HG02973 (cell line): ENCODE results near the gene ALG1L2.
"Not testable (repeated sequence)": the region's sequence is repeated elsewhere in the genome, so short reads cannot be mapped to it uniquely, and the experiment has no call there.

Experiments used
- ATAC-seq: cut with Tn5 transposase; IDR thresholded peaks from one replicate; pipeline ENCODE4 v1.9.1; 2021; ENCODE audit warnings: moderate library complexity; ENCODE audit not compliant: unreplicated experiment

Gene ALG1L2

GRCh38 chr3:130122891-130123775, 41.5 kb downstream of the ALG1L2 start:
- not testable (repeated sequence) for ATAC-seq

GRCh38 chr3:130125406-130125805, 43.8 kb downstream of the ALG1L2 start:
- not testable (repeated sequence) for ATAC-seq

GRCh38 chr3:130136337-130136736, 54.7 kb downstream of the ALG1L2 start:
- ATAC-seq, result not testable (repeated sequence)

- ATAC-seq, result not testable (repeated sequence)
These were observed 56.1 kb downstream of the ALG1L2 start for GRCh38 chr3:130137685-130138084.

GRCh38 chr3:130138992-130139391, 57.4 kb downstream of the ALG1L2 start:
- ATAC-seq, result not testable (repeated sequence)

GRCh38 chr3:130140756-130141155, 59.1 kb downstream of the ALG1L2 start:
- ATAC-seq, result not testable (repeated sequence)

- ATAC-seq, result not testable (repeated sequence)
These were observed 62.2 kb downstream of the ALG1L2 start for GRCh38 chr3:130143648-130144327.

- not testable (repeated sequence) for ATAC-seq
These were observed 62.7 kb downstream of the ALG1L2 start for GRCh38 chr3:130144328-130144650.

GRCh38 chr3:130145456-130145855, 63.8 kb downstream of the ALG1L2 start:
- not testable (repeated sequence) for ATAC-seq

GRCh38 chr3:130146465-130146864, 64.8 kb downstream of the ALG1L2 start:
- ATAC-seq, result not testable (repeated sequence)
